Measurements from ENCODE around the gene SLC16A5. TPM values are rescaled to one million over a fixed set of nuclear protein-coding genes. Genes with fewer than 3 reads are reported as not detected.
"Not testable (repeated sequence)": the region's sequence is repeated elsewhere in the genome, so short reads cannot be mapped to it uniquely, and the experiment has no call there.

Gene SLC16A5
- total RNA-seq, 4 donors from 2014 or later, result 4.0 to 6.9 (median 5.2) TPM

GRCh38 chr17:75124041-75124818 lies 36.5 kb downstream of the SLC16A5 start:
- 70 to 100% methylated on average over 1 to 2 of the region's 19 CpGs for WGBS, 2 donors (ENCODE audit: low coverage in 1 of 2)
- peak overlapping the region in 2 of 4 donors; percentile 14 to 16 for H3K27ac ChIP-seq
- ATAC-seq, result peak; percentile 55
- H3K36me3 ChIP-seq, result peaks cover 0 to 23% of the 10 kb centered on the region in 2 donors
- no peaks in the 10 kb centered on the region for H3K27me3 ChIP-seq
- no peak overlapping the region for H3K4me3 ChIP-seq
- H3K9me3 ChIP-seq, result no peaks in the 10 kb centered on the region
- H3K4me1 ChIP-seq, result no peaks in the 10 kb centered on the region
- TF ChIP-seq POLR2A (IDR thresholded peaks at IDR 0.05) (no peak), CTCF (IDR thresholded peaks at IDR 0.05) (no peak), POLR2AphosphoS5 (IDR thresholded peaks at IDR 0.05) (no peak), EP300 (IDR thresholded peaks at IDR 0.05) (no peak)

- no peak for ATAC-seq
- Histone ChIP-seq H3K4me3 (no peak overlapping the region), H3K27ac (peak overlapping the region in 2 of 4 donors; percentile 14 to 16), H3K4me1 (no peaks in the 10 kb centered on the region), H3K27me3 (no peaks in the 10 kb centered on the region), H3K9me3 (no peaks in the 10 kb centered on the region), H3K36me3 (peaks cover 0 to 27% of the 10 kb centered on the region in 2 donors)
- TF ChIP-seq POLR2A (IDR thresholded peaks at IDR 0.05) (no peak), EP300 (IDR thresholded peaks at IDR 0.05) (no peak), CTCF (IDR thresholded peaks at IDR 0.05) (no peak), POLR2AphosphoS5 (IDR thresholded peaks at IDR 0.05) (no peak)
- WGBS, 2 donors (ENCODE audit: low coverage in 1 of 2), result no CpG with 5 or more reads among the region's 4 CpGs
Measured at GRCh38 chr17:75124819-75125162, 37.0 kb downstream of the SLC16A5 start.

GRCh38 chr17:75125984-75126383 lies 38.2 kb downstream of the SLC16A5 start:
- TF ChIP-seq CTCF (IDR thresholded peaks at IDR 0.05) (no peak), EP300 (IDR thresholded peaks at IDR 0.05) (no peak), POLR2A (IDR thresholded peaks at IDR 0.05) (no peak), POLR2AphosphoS5 (IDR thresholded peaks at IDR 0.05) (no peak)
- Histone ChIP-seq H3K4me3 (no peak overlapping the region), H3K4me1 (peaks cover 0 to 12% (median 5%) of the 10 kb centered on the region in 3 donors), H3K9me3 (no peaks in the 10 kb centered on the region), H3K27me3 (no peaks in the 10 kb centered on the region), H3K36me3 (peaks cover 0 to 26% of the 10 kb centered on the region in 2 donors), H3K27ac (no peak overlapping the region)
- no peak for ATAC-seq
- WGBS, 2 donors (ENCODE audit: low coverage in 1 of 2), result 48 to 58% methylated on average over 2 to 3 of the region's 3 CpGs

DNA sequence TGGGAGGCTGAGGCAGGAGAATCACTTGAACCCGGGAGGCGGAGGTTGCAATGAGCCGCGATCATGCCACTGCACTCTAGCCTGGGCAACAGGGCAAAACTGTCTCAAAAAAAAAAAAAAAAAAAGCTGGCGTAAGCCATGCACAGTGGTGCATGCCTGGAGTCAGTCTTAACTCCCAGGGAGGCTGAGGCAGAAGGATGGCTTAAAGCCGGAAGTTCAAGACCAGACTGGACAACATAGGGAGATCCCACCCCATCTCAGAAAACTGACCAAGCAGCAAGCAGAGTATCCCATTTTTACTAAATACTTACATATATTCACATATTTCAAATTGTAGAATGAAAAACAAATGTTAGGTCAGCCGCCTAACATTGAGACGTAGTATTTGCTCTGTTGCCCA lies 39.2 kb downstream of the SLC16A5 start:
- no peaks in the 10 kb centered on the region for H3K27me3 ChIP-seq
- H3K4me1 ChIP-seq, result peaks cover 0 to 16% (median 5%) of the 10 kb centered on the region in 3 donors
- TF ChIP-seq EP300 (IDR thresholded peaks at IDR 0.05) (no peak), POLR2A (IDR thresholded peaks at IDR 0.05) (no peak)
- H3K27ac ChIP-seq, result no peak overlapping the region
- no peak overlapping the region for H3K4me3 ChIP-seq
- peaks cover 0 to 20% of the 10 kb centered on the region in 2 donors for H3K36me3 ChIP-seq
- no peak for ATAC-seq
- WGBS, 2 donors (ENCODE audit: low coverage in 1 of 2), result 96 to 98% methylated on average over 4 of the region's 8 CpGs
- H3K9me3 ChIP-seq, result no peaks in the 10 kb centered on the region

DNA sequence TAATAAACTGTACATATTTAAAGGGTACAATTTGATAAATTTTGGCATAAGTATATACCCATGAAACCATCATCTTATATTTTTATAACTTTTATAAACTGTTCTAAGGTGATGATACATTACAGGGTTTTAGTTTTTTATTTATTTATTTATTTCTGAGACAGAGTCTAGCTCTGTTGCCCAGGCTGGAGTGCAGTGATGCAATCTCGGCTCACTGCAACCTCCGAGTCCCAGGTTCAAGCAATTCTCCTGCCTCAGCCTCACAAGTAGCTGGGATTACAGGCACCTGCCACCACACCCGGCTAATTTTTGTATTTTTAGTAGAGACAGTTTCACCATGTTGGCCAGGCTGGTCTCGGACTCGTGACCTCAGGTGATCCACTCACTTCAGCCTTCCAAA lies 40.2 kb downstream of the SLC16A5 start:
- not testable (repeated sequence) for H3K4me3 ChIP-seq, H3K9me3 ChIP-seq, H3K27ac ChIP-seq, H3K27me3 ChIP-seq, ATAC-seq
- 86 to 94% methylated on average over 5 of the region's 5 CpGs for WGBS, 2 donors (ENCODE audit: low coverage in 1 of 2)
- H3K36me3 ChIP-seq, result peaks cover 0 to 20% of the 10 kb centered on the region in 2 donors
- peaks cover 0 to 23% (median 5%) of the 10 kb centered on the region in 3 donors for H3K4me1 ChIP-seq

All from gastroesophageal sphincter (tissue), 4 donors.